Thyroid gland (tissue), 4 donors: ENCODE measurements around the gene CAMK1D. TPM values are rescaled to one million over a fixed set of nuclear protein-coding genes. Genes with fewer than 3 reads are reported as not detected.
A peak's percentile ranks its signal among the peaks of the same experiment; 100 is the strongest.

Source experiments
- DNase-seq, 2 donors: peaks; one replicate each; pipeline ENCODE4 v3.0.0-alpha.2; 2019
- H3K27ac ChIP-seq, 3 donors: fragments of 200-600 bp; sonication (generic); 1 replicate in 2 of 3; 2 replicates in 1 of 3; pipeline ENCODE4 v1.5.1; 2016 to 2019; ENCODE audit warnings: mild to moderate bottlenecking in 1 of 3, moderate library complexity in 1 of 3
- H3K27me3 ChIP-seq: fragments of 200-600 bp; sonication (generic); one replicate; pipeline ENCODE4 v1.5.1; 2019
- H3K36me3 ChIP-seq, 2 donors: fragments of 200-600 bp; sonication (generic); one replicate each; pipeline ENCODE4 v1.5.1; 2016 to 2019
- H3K4me1 ChIP-seq, 2 donors: fragments of 200-600 bp; sonication (generic); one replicate each; pipeline ENCODE4 v1.5.1; 2017 to 2019
- H3K4me3 ChIP-seq, 3 donors: fragments of 200-600 bp; sonication (generic); replicated peaks in 1 of 3; 1 replicate in 2 of 3; 2 replicates in 1 of 3; pipeline ENCODE4 v1.5.1; 2016; ENCODE audit warnings: mild to moderate bottlenecking in 1 of 3
- H3K9me3 ChIP-seq: fragments of 200-600 bp; sonication (generic); one replicate; pipeline ENCODE4 v1.5.1; 2017
- CTCF ChIP-seq, 6 experiments: fragments of 200-600 bp in 3 of 6; fragments of 450-650 bp in 3 of 6; sonication (generic) in 3 of 6; IDR thresholded peaks; one replicate each; pipeline ENCODE4 v1.5.1; 2016 to 2019; ENCODE audit warnings: antibody characterized with exemption in 6 of 6, mild to moderate bottlenecking in 2 of 6, inconsistent platforms in 1 of 6, moderate library complexity in 1 of 6
- POLR2A ChIP-seq, 2 donors: fragments of 450-650 bp; IDR thresholded peaks; one replicate each; pipeline ENCODE4 v1.6.1; 2017; ENCODE audit warnings: antibody characterized with exemption in 2 of 2, mild to moderate bottlenecking in 2 of 2, moderate library complexity in 1 of 2
- WGBS, 2 donors: methylation state at CpG; one replicate each; pipeline ENCODE4 v1.1.5; 2017; 5-methylcytosine and 5-hydroxymethylcytosine counted together
- intact Hi-C: fragments of 100-400 bp; cut with DNase I; formaldehyde crosslinking; loops from one replicate; pipeline ENCODE4 v1.15.1; 2023
- total RNA-seq, 4 donors: library from RNA; depleted of rRNA; stranded (reverse); fragments of >200 nt; gene quantifications; one replicate each; pipeline ENCODE4 v1.2.3, GENCODE V29; 2016

Gene CAMK1D
- total RNA-seq, 4 donors from 2014 or later, result 12.2 to 29.6 (median 17.4) TPM

- Histone ChIP-seq H3K27ac (peak overlapping the region; percentile 69 to 85 (median 75)), H3K9me3 (no peaks in the 10 kb centered on the region), H3K4me3 (no peak overlapping the region), H3K36me3 (no peaks in the 10 kb centered on the region), H3K27me3 (no peaks in the 10 kb centered on the region), H3K4me1 (peaks cover 40 to 41% of the 10 kb centered on the region in 2 donors)
- 31 to 40% methylated on average over 11 to 15 of the region's 17 CpGs for WGBS, 2 donors
- DNase-seq, result peak; percentile 90
- intact Hi-C loops, result no loop called here
- no peak for TF ChIP-seq CTCF (IDR thresholded peaks at IDR 0.05)
- no peak for TF ChIP-seq POLR2A (IDR thresholded peaks at IDR 0.05)
These were observed 39.9 kb downstream of the CAMK1D start for GRCh38 chr10:12389154-12389734.

- Histone ChIP-seq H3K4me1 (peaks cover 40 to 42% of the 10 kb centered on the region in 2 donors), H3K36me3 (no peaks in the 10 kb centered on the region), H3K27me3 (no peaks in the 10 kb centered on the region), H3K9me3 (no peaks in the 10 kb centered on the region), H3K4me3 (no peak overlapping the region), H3K27ac (peak overlapping the region; percentile 59 to 75 (median 59))
- TF ChIP-seq POLR2A (IDR thresholded peaks at IDR 0.05), result no peak
- no peak for TF ChIP-seq CTCF (IDR thresholded peaks at IDR 0.05)
- 36 to 43% methylated on average over 7 of the region's 7 CpGs for WGBS, 2 donors
- DNase-seq, result peak; percentile 23 to 58
- intact Hi-C loops, result no loop called here
These were observed 41.4 kb downstream of the CAMK1D start for GRCh38 chr10:12390733-12391132.

- no peaks in the 10 kb centered on the region for H3K36me3 ChIP-seq
- H3K4me1 ChIP-seq, result peaks cover 44 to 47% of the 10 kb centered on the region in 2 donors
- intact Hi-C loops, result no loop called here
- DNase-seq, result no peak
- 24 to 33% methylated on average over 7 of the region's 7 CpGs for WGBS, 2 donors
- no peaks in the 10 kb centered on the region for H3K9me3 ChIP-seq
- TF ChIP-seq POLR2A (IDR thresholded peaks at IDR 0.05), result no peak
- TF ChIP-seq CTCF (IDR thresholded peaks at IDR 0.05), result no peak
- H3K27me3 ChIP-seq, result no peaks in the 10 kb centered on the region
- H3K27ac ChIP-seq, result peak overlapping the region; percentile 59 to 75 (median 59)
- H3K4me3 ChIP-seq, result no peak overlapping the region
These were observed 41.9 kb downstream of the CAMK1D start for GRCh38 chr10:12391206-12391605.

- 95 to 97% methylated on average over 13 of the region's 13 CpGs for WGBS, 2 donors
- Histone ChIP-seq H3K9me3 (no peaks in the 10 kb centered on the region), H3K36me3 (no peaks in the 10 kb centered on the region), H3K27me3 (no peaks in the 10 kb centered on the region), H3K4me1 (peaks cover 48 to 59% of the 10 kb centered on the region in 2 donors), H3K27ac (peak overlapping the region in 1 of 3 donors; percentile 1), H3K4me3 (no peak overlapping the region)
- intact Hi-C loops, result no loop called here
- DNase-seq, result no peak
- TF ChIP-seq CTCF (IDR thresholded peaks at IDR 0.05), result no peak
- TF ChIP-seq POLR2A (IDR thresholded peaks at IDR 0.05), result no peak
These were observed 44.5 kb downstream of the CAMK1D start for GRCh38 chr10:12393831-12394230.

GRCh38 chr10:12394241-12395033 lies 45.1 kb downstream of the CAMK1D start:
- intact Hi-C loops, result no loop called here
- Histone ChIP-seq H3K36me3 (no peaks in the 10 kb centered on the region), H3K27me3 (no peaks in the 10 kb centered on the region), H3K27ac (peak overlapping the region in 1 of 3 donors; percentile 1), H3K9me3 (no peaks in the 10 kb centered on the region), H3K4me1 (peaks cover 42 to 59% of the 10 kb centered on the region in 2 donors), H3K4me3 (no peak overlapping the region)
- no peak for DNase-seq
- 80 to 92% methylated on average over 8 of the region's 8 CpGs for WGBS, 2 donors
- TF ChIP-seq POLR2A (IDR thresholded peaks at IDR 0.05), result no peak
- no peak for TF ChIP-seq CTCF (IDR thresholded peaks at IDR 0.05)
